Adrenal gland (tissue), 5 donors: ENCODE measurements around the gene NPFF.

Experiments used
- POLR2A ChIP-seq, 2 donors: fragments of 450-650 bp; IDR thresholded peaks; one replicate each; pipeline ENCODE4 v1.6.1; 2017; ENCODE audit warnings: antibody characterized with exemption in 2 of 2, mild to moderate bottlenecking in 2 of 2, moderate library complexity in 1 of 2
- TF ChIP-seq, protein P1 (sequence below), 6 experiments: fragments of 450-650 bp in 4 of 6; fragments of 200-600 bp in 2 of 6; sonication (generic) in 1 of 6; IDR thresholded peaks; 1 replicate in 5 of 6; 2 replicates in 1 of 6; pipeline versions ENCODE4 v1.5.1 to v1.8.0; 2016 to 2021; ENCODE audit warnings: antibody characterized with exemption in 6 of 6, mild to moderate bottlenecking in 2 of 6, moderate library complexity in 1 of 6
- donor health status: DM: no; HTN: no; CAD: no.

- TF ChIP-seq, protein P1, sequence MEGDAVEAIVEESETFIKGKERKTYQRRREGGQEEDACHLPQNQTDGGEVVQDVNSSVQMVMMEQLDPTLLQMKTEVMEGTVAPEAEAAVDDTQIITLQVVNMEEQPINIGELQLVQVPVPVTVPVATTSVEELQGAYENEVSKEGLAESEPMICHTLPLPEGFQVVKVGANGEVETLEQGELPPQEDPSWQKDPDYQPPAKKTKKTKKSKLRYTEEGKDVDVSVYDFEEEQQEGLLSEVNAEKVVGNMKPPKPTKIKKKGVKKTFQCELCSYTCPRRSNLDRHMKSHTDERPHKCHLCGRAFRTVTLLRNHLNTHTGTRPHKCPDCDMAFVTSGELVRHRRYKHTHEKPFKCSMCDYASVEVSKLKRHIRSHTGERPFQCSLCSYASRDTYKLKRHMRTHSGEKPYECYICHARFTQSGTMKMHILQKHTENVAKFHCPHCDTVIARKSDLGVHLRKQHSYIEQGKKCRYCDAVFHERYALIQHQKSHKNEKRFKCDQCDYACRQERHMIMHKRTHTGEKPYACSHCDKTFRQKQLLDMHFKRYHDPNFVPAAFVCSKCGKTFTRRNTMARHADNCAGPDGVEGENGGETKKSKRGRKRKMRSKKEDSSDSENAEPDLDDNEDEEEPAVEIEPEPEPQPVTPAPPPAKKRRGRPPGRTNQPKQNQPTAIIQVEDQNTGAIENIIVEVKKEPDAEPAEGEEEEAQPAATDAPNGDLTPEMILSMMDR (IDR thresholded peaks at IDR 0.05): no peak
- TF ChIP-seq POLR2A (IDR thresholded peaks at IDR 0.05): no peak
Measured at GRCh38 chr12:53467082-53467481, 40.2 kb downstream of the NPFF start.
